NT2/D1 (cell line): ENCODE results near the gene CCL17.

Experiments
- SUZ12 ChIP-seq: IDR thresholded peaks from 2 replicates; pipeline ENCODE4 v1.6.1; 2011; ENCODE audit not compliant: insufficient read length, insufficient read depth; ENCODE audit errors: extremely low read depth
- YY1 ChIP-seq: IDR thresholded peaks from 2 replicates; pipeline ENCODE4 v1.6.1; 2011; ENCODE audit not compliant: insufficient read length, insufficient read depth

DNA sequence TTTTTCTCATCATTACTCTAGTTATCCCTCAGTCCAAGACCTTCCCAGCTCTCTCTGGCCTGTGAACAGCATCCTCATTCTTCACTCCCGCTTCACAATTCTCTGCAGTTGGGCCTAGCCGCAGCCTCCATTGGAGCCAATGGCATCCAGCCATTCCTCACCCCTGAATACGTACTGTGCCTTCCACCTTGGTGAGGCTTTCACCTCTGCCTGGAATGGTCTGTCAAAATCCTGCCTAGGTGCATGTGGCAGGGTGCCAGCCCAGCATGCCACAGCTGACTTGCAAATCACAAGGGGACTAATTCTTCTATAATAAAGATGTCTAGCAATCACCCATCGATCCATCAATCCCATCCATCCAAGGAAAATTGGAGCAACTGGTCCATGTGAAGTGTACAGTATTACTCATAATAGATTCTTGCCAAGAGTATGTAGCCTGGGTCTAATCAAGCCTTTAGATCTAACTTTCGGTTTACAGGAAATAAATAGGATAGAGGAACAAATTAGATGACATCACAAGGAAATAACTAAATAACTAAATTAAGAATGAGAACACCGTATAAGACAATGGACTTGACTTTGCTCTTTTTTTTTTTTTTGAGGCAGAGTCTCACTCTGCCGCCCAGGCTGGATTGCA, 37.3 kb upstream of the CCL17 start:
- TF ChIP-seq SUZ12, result no peak
- TF ChIP-seq YY1, result no peak
